ENCODE measurements around the gene CACNB1.

GRCh38 chr17:39173526-39174274 lies 23.8 kb downstream of the CACNB1 start:
- TF ChIP-seq CTCF (IDR thresholded peaks at IDR 0.05; ENCODE audit: poor library complexity) (no peak), EZH2 (IDR thresholded peaks at IDR 0.05; ENCODE audit: borderline replicate concordance) (no peak)

Measured in hepatocyte (in vitro differentiated cells).